T-helper 2 cell treated with Interferon-gamma antibody and Interleukin-4, amounts not matched to agents 100 ng/mL and 5 ng/mL, for 36 hours (primary cell): ENCODE results near the gene AGO3. TPM values are rescaled to one million over a fixed set of nuclear protein-coding genes. Genes with fewer than 3 reads are reported as not detected.
"Not testable (repeated sequence)": the region's sequence is repeated elsewhere in the genome, so short reads cannot be mapped to it uniquely, and the experiment has no call there.

Experiments
- intact Hi-C: fragments of 100-400 bp; cut with micrococcal nuclease; formaldehyde crosslinking; loops from one replicate; pipeline ENCODE4 v1.15.1; 2023
- total RNA-seq: library from RNA; stranded (reverse); gene quantifications from 2 replicates; pipeline ENCODE4 v1.2.3, GENCODE V29; 2022

AGO3 gene
- total RNA-seq: 24.7 and 27.6 TPM in 2 replicates

DNA sequence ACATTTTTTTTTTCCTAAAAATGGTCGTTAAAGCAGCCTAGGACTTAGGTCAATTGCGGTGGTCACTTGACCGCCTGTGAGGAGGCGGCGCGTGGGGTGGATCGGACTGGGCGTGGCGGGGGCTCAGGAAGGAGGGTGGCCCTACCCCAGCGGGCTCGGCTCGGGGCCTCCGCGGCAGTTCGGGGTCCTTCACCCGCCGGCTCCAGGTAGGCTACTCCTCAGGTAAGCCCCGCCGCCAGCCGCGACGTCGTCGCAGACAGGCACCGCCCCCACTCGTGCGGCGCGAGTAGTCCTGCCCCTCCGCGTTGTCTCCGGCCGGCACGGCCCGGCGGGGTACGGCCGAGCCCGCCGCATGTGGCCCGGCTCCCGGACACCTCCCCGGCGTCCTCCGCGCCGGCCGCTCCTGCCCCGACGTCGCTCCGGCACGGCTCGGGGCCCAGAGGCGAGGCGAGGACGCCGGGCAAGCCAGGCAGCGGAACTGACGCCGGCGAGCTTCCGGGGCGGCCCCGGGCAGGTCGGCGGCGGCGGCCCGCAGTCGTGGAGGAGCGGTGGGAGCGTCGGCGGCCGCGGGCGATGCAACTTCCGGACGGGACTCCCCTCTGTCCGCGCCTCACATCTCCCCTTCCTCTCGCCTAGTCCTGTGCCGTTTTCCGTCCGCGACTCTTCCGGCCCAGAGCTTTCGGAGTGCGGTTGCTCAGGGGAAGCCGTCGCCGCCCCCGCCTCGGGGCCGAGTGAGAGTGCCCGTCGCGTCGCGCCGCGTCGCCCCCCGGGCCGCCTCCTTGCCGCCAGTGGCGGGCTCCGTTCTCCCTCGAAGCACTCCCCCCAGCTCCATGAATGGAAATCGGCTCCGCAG is at the start of gene AGO3:
AGO3 (plus strand) TSS at position 513 of the 853 bp plus-strand sequence; CDS start at position 835, 322 bp downstream.
- intact Hi-C loops: loop anchor here (1.0 to 10.0 kb wide), 6 partner anchors 11 to 294 kb away; partner anchors contain the start of genes AGO1, CLSPN, THRAP3 and TRAPPC3

DNA sequence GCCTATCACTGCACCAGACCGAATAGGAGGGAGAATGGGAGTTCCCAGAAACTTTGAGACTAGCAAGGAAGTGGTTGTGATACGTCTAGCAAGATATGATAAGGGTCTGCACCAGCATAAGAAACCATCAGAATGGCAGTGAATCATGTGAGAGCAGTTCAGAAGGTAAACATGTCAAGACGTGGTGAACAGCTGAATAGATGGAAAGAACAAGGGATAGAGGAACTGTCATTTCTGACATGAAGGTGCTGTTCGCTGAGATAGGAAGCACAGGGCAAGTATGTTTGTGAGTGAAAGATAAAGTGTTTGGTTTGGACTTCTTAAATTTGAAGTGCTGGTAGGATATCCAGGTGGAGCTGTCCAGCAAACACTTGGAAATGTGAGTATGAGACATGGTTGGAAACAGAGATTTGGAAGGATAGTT is 49.0 kb upstream of the AGO3 start:
- intact Hi-C loops: loop anchor here (2.0 kb wide), 2 partner anchors 49 to 61 kb away; partner anchors contain the start of gene AGO3

DNA sequence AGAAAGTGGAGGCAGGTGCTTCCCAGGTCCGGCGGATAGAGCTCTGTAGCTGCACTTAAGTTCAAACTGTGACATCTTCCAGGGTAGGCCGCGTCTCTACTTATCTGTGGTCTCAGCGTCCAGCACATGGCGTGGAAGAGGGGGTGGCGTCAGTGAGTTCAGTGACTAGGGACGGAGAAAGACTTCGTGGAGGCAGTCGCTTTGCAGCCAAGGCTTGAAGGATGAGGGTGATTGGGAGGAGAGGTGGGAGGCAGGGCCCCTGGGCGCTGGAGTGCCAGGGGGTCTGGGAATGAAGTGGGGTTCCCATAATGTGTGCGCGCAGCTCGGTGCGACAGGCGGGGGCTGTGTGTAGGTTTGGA is 48.3 kb upstream of the AGO3 start:
- intact Hi-C loops: loop anchor here (2.0 kb wide), 2 partner anchors 48 to 60 kb away; partner anchors contain the start of gene AGO3

DNA sequence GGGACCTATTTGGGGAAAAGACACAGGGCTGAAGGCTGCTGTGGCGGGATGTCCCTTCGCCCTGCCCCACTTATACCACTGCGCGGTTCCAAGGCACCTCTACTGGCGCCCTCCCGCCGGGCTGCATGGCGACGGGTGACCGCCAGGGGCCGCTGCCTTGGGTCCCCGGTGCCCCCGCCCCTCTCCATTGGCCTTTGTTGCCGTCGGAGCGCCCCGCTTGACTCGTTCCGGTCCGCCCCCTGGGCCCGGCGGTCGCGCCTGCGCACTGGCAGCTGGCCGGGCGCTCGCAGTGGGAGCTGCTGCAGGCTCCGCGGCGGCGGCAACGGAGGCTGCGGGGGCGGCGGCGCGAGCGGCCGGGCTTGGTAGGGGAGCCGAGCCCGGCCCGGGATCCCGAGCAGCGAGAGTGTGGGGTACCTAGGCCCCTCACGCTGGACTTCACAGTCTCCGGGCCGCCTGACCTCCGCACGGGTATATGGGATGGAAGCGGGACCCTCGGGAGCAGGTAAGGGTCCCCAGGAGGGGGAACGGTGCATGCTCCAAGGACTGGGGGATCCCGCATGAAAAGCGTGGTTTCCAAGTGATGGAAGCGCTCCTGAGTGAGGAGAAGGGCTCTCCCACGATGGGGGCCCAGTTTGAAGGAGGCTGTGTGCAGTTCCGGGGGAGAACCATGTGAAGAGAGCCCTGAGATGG is 47.8 kb upstream of the AGO3 start, which contains the start of gene AGO1:
AGO1 (plus strand) TSS at position 265 of the 690 bp plus-strand sequence; CDS start at position 478, 213 bp downstream.
- intact Hi-C loops: loop anchor here (1.0 to 2.0 kb wide), 3 partner anchors 48 to 205 kb away; partner anchors contain the start of genes ADPRS and AGO3

DNA sequence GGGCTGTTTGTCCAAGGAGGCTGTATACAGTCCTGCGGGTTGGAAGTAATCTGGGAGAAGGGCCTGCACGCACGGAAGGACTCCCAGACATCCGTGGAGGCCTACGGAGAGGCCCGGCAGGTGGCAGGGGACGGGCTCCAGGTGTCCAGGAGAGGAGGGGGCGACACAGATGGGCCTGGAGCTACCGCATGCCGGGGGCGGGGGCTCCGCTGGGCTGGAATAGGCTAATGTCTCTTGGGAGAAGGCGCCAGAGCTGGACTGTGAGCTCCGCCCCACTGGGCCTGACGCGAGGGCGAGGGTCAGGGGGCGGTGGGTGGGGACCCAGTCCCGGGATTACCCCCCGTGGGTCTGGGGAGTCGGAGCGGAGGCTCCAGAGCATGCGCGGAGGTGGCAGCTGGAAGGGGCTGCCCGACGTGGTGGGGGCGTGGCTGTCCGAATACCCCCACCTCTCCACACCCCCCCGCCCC is 47.2 kb upstream of the AGO3 start:
- intact Hi-C loops: loop anchor here (1.0 to 2.0 kb wide), 3 partner anchors 47 to 205 kb away; partner anchors contain the start of genes ADPRS and AGO3

DNA sequence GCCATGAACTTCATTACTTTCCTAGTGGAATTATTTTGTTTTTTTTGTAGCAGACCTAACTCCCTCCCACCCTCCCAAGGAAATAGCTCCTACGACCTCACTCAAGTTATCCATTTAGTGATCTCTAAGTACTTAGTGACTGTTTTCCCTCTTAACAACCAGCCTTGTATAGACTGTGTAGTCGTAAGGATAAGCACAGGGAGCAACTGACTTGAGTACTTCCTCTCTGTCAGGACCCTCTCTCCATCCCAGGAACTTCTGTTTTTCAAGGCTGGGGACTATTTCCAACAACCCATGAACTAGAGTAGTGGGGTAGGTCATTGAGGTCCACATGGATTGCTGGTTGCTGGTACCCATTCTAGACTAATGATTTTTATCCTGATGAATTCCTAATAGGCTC is 46.0 kb upstream of the AGO3 start:
- intact Hi-C loops: no loop called here

DNA sequence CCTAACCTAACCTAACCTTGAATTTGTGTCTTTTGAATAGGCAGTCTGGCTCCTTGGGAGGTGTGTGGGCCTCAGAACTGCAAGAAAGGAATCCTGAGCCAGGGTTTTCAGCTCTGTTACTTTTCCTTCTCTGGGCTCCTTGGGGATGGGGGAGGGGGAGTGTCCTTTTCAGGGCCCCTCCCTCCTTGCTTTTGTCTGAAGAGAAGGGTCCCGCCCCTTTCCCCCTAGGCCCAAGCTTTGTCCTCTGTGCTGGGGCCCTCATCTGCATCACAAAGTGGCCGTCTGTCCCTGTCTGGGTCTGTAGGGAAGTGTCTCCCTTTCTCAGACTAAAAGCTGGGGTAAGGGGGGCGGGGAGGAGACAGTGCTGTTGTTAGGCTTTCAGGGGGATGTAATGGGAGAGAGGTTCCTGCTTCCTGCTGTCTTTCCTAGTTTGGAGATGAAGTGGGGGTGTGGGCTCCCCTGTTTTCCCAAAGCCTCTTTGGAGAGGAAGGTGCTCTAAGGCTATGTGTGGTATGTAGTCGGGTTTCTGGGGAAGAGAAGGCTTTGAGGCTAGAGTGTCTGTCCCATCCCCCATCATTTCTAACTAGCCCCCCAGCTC is 44.8 kb upstream of the AGO3 start:
- intact Hi-C loops: no loop called here

DNA sequence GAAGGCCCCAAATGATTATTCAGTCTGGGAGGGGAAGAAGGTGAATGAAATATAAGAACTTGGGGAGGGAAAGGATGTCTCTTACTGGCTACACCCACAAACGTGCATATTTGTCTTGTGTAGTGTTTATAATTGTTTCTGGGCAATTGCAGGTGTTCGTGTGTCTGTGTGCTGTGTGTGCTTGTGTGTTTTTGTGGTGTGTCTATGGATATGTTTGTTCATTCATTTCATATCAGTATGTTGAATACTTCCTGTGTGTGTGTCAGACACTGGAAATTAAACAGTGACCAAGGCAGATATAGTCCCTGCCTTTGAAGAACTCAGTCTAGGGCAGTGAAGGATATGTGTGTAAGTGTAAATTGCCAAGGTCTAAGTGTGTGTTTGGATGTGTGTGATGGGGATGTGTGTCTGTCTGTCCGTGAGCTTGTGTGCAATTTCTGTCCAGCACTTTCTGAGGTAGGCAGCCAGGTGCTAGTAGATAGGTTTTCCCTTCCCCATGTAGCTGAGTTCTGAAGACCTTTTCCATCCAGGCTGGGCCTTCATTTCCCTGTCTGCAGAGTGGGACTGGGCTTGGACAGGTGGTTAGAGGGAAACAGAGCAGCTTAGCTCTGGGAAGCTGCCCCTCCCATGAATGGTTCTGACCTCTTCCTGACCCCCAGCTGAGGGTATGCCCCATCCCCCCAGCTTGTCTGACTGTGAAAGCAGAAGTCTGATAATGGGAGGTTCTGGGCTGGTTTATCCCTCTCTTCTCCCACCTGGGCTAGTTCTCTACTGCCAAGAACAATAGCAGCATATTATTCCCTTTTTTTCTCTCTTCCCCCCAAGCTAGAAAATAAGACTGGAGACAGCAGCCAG is 44.1 kb upstream of the AGO3 start:
- intact Hi-C loops: no loop called here

DNA sequence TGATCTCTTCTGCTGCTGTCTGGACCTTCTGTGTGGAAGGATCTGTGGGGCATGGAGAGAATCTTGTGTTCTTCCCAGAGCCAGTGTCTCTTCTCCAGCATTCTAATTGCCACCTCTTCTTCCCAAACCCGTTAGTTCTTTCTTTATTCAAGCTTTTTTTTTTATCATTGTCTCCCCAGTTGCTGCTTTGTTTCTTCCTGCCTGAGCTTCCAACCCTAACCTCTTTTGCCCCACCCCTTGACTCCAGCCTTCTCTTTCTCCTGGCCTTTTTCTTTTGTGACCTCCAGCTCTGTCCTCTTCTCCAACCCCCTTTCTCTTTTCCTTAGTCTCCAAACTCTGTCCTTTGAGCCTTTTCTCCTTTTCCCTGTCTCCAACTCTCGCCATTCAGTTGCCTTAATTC is 43.4 kb upstream of the AGO3 start:
- intact Hi-C loops: no loop called here

DNA sequence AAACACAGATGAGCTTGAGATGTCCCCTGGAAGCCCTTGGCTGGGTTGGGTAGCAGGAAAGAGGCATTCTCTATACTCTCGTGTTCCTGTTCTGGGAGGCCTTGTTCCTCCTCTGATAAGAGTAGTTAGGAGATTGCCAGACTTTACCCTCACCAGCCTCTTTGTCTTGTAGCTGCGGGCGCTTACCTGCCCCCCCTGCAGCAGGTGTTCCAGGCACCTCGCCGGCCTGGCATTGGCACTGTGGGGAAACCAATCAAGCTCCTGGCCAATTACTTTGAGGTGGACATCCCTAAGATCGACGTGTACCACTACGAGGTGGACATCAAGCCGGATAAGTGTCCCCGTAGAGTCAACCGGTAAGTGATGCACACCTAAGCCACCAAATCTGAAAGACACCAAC is 42.6 kb upstream of the AGO3 start:
- intact Hi-C loops: no loop called here

DNA sequence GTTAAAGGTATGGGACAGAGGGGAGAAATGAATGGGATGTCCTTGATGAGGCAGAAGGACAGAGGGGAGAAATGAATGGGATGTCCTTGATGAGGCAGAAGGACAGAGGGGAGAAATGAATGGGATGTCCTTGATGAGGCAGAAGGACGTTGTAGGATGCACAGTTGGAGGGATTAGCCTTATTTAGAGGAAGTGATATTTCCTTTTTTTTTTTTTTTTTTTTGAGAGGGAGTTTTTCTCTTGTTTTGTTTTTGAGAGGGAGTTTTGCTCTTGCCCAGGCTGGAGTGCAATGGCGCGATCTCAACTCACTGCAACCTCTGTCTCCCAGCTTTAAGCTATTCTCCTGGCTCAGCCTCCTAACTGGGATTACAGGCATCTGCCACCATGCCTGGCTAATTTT is 41.9 kb upstream of the AGO3 start:
- intact Hi-C loops: not testable (repeated sequence)

DNA sequence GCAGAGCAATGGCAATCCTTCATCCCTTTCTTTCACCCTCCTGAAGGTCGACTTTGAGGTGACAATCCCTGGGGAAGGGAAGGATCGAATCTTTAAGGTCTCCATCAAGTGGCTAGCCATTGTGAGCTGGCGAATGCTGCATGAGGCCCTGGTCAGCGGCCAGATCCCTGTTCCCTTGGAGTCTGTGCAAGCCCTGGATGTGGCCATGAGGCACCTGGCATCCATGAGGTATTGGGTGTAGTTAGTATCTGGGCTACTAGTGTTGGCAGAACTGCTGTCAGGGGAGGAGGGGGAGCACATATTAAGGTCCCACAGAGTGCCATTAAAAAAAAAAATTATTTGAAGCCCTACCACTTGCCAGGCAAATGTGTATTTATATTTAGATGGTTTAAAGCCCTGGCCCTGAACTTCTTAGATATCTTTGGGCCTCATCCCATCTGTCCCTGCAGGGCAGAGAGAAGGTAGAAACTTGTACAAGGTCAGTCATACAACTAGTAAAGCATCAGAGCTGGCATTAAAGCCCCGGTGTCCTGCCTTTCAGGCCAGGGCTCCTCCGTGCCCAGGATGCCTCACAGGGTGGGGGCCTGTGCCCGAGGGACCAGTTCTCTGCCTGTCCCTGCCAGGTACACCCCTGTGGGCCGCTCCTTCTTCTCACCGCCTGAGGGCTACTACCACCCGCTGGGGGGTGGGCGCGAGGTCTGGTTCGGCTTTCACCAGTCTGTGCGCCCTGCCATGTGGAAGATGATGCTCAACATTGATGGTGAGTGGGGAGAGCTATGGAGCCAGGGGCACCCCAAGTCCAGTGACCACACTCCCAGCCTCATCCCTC is 37.6 kb upstream of the AGO3 start:
- intact Hi-C loops: no loop called here

DNA sequence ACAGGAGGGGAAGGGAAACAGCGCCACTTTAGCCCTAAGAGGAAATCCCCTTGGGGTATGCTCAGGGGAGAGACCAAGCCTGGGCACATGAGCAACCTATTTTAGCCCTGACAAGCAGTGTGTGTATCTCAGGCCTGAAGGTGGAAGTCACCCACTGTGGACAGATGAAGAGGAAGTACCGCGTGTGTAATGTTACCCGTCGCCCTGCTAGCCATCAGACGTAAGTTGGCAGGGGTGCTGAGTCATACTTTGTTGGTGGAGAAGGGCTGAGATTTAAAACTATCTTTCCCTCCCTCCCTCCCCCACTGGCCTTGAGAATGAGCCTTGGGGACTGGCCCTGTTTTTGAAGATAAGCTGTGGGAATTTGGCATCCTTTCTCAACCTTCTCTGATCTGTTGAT is 36.7 kb upstream of the AGO3 start:
- intact Hi-C loops: no loop called here

DNA sequence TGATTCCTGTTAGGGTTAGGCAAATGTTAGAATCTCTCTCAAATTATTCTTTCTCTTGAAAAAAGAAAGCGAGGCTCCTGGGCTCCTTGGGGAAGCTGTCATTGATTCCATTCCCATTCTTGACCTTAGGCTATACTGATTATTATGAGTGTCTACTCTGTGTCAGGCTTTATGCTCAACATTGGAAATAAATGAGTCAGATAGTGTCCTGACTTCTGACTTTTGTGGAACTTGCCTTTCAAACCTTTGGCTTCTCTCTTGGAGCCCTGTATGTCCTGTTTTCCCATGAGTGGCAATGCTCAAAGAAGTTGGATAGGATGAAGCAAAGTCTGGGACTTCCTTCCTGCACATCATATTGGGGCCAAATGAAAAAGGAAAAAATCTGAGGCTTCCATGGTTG is 36.2 kb upstream of the AGO3 start:
- intact Hi-C loops: no loop called here

DNA sequence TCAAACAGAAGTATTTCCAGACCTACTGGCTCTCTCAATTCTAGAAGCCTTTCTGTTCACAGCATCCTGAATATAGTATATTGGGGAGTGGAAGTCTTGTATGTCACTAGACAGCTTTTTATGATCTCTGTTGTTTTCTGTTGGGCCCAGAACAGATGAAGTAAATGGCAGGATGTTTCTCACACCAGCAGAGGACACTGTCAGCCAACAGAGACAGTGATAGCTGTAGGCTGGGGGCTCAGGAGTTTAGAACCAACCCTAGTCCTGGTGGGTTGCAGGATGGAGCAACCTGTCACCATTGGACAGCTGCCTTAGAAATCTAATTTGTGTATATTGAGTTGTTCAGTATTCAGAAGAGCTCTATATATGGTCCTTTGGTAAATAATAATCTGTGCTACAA is 31.0 kb upstream of the AGO3 start:
- intact Hi-C loops: no loop called here

DNA sequence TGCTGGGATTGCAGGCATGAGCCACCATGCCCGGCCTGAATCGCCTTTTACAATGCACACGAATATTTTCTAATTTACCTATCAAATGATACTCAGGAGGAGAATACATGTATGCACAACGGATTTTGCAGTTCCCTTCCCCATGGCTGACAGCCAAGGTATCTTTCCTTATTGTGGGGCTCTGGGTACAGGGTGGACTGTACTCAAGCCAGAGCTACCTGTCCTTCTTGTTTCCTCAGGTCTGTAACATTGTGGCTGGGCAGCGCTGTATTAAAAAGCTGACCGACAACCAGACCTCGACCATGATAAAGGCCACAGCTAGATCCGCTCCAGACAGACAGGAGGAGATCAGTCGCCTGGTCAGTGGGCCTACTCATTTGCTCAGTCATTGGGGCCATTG is 29.7 kb upstream of the AGO3 start:
- intact Hi-C loops: no loop called here

DNA sequence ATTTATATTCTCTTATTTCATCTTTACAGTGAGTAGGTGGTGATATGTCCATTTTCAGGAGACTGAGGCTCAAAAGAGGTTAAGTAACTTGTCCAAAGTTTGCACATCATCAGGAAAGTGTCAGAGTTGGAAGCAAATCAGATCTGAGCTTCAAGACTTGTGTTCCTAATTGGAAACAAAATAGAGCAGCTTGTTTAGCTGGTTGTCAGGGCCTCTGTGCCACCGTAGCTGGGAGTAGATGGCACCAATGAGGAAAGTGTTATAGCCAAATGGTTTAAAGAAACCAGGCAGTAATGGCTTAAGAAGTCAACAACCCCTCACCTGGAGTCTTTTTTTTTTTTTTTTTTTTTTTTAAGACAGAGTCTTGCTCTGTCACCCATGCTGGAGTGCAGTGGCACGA is 28.2 kb upstream of the AGO3 start:
- intact Hi-C loops: no loop called here

DNA sequence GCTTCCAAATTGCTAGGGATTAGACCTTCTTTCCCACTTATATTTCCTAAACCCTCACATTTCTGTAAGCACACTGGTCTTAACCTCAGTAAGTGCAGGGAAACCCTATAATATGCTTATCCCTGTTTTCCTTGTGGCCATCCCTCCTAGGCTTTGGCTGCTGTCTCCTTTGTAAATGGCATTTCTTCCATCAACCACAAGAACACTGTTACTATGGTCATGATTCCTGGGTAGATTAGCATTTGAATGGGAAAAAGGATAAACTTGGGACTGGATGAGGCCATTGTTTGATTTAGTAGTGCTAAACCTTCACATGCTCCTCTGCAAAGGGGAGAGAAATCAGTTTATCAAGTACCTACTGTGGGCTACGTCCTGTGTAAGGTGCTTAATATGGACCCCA is 16.2 kb upstream of the AGO3 start:
- intact Hi-C loops: no loop called here

DNA sequence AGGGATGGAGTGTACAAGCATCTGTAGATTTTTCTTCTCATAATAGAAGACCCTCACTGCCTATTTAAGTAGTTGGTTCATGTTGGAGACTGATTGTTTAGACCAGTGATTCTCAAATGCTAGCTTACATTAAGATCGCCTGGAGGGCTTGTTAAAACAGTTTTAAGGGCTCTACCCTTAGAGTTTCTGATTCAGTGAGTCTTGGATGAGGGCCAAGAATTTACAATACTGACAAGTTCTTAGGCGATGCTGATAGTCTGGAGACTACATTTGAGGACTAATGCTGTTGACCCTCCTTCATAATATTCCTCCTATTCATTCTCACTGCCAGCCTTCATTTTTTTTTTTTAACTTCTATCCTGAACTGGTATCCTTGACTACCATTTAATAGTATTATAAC is 15.2 kb upstream of the AGO3 start:
- intact Hi-C loops: no loop called here

DNA sequence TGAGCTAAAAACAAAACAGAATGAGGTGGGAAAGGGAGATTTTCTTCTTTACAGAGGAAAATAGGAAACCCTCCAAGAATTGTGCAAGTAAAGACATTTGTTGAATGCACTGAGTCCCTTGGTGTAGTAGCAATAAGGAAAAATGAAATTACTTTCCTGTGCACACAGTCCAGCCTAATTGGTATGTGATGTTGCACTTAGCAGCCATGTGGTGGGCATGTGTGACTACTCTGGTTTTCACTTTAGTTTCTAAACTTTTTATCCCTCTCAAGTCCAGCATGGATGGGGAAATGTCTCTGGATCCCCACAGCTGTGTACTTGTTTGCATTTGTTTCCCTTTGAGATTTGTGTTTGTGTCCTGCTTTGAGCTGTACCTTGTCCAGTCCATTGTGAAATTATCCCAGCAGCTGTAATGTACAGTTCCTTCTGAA is 7.1 kb upstream of the AGO3 start:
- intact Hi-C loops: no loop called here
